A549 treated with AZD9567 at 1 μM for 4 hours (cell line): ENCODE results near the gene MBOAT2. TPM values are rescaled to one million over a fixed set of nuclear protein-coding genes. Genes with fewer than 3 reads are reported as not detected.

ENCODE experiments used
- total RNA-seq: library from RNA; stranded (reverse); fragments of 200-300 nt; extraction: Qiagen RNA extraction; gene quantifications from 5 replicates; pipeline ENCODE4 v1.2.3, GENCODE V29; 2022; ENCODE audit not compliant: insufficient read depth

The MBOAT2 gene
- total RNA-seq: 44.2 to 64.2 TPM (median 58.8 TPM) in 5 replicates

GRCh38 chr2:9003616-9004337 is at the start of gene MBOAT2:
Gene MBOAT2 (minus strand): TSS chr2:9003684. CDS start chr2:9003614, 70 bp downstream.

DNA sequence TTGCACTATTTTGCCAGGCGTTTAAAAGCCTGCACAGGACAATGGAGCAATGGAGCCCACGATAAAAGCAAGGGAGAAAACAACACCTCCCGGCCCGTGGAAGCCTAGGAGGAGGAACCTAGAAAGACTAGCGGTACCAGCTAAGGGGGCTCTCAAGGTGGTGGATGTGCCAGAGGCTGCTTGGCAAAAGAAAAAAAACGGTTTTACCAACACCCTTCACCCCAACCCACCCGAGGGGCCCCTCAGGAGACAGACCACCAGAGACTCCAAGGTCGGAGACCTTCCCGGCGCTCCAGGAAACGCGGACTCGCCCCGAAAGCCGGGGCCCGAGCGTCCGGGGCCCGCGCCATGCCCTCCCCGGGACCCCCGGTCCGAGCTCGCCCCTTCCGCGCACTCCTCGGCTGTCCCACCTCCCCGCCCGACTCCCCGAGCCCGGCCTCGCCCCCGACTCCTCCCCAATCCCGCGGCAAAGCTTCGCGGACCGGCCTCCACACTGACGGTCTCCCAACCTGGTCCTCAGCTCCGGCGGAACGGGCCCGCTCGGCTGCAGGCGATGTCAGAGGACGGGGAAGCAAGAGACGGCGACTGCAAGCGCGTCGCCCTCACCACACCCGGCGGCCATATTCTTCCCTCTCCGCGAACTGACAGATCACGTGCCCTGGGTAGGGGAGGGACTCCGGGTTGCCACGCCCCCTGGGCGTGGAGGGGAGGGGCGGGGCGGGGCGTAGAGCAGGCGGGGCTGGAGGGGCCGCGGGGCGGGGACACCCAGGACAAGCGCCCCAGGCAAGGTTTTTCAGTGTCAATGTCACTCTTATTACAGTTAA is 166.3 kb downstream of the MBOAT2 start, which contains the start of gene KIDINS220:
Gene KIDINS220, minus strand, starts transcription at position 643 of the 824 bp plus-strand sequence. CDS start 10,520 bp downstream, outside the sequence.

Other genes starting within 250 kb of the MBOAT2 start
- gene KIDINS220, start 166.1 kb downstream of the MBOAT2 start, total RNA-seq: 15.6 to 21.2 TPM (median 20.6 TPM) in 5 replicates
- 36.3 to 53.6 TPM (median 47.5 TPM) in 5 replicates for gene ASAP2, start 203.1 kb upstream of the MBOAT2 start, total RNA-seq